Breast epithelium (tissue), 3 donors: Measurements from ENCODE around the gene TMSB4X.

Experiments
- POLR2A ChIP-seq: fragments of 450-650 bp; IDR thresholded peaks from one replicate; pipeline ENCODE4 v1.6.1; 2016; ENCODE audit warnings: antibody characterized with exemption, mild to moderate bottlenecking, moderate library complexity
- POLR2AphosphoS5 ChIP-seq, 3 donors: sonication (generic); formaldehyde crosslinking; IDR thresholded peaks; one replicate each; pipeline ENCODE4 v1.6.1; 2017; ENCODE audit warnings: antibody characterized with exemption in 3 of 3
- TF ChIP-seq, protein P1 (sequence below), 3 donors: fragments of 450-650 bp; IDR thresholded peaks; one replicate each; pipeline ENCODE4 v1.5.1; 2016 to 2017; ENCODE audit warnings: antibody characterized with exemption in 3 of 3, mild to moderate bottlenecking in 3 of 3, moderate library complexity in 3 of 3

DNA sequence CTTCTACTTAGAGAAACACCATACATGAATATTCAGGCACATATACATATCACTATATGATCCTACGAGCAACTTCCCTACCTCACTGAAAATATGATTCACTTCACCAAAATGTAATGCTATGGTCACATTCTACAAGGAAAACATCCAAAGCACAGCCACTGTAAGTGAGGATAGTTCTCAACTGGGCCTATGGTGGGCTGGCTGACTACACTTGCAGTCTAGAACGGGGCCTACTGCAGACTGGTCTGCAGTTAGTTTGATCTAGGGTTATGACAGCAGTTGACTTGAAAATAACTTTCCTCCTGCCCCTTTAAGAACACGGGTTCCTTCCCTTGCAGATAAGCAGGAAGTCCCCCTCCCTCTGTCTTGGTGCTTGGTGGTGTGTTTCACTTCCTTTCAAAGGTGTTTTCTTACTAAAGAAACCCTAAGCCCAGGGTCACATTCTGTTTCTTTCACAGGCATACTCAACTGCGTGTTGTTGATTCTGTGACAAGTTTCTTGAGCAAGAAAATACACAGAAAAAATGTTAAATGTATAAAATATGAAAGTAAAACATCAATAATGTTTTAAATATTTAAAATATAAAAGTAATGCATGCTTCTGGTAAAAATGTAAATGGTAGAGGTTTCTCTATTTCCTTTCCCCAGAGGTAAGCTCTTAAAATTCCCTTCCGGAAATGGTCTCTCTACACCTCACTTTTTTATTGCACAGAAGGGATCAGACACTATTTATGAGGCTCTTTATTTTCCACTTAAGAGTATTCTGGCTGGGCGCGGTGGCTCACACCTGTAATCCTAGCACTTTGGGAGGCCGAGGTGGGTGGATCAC, 18.0 kb upstream of the TMSB4X start:
- TF ChIP-seq, protein P1, sequence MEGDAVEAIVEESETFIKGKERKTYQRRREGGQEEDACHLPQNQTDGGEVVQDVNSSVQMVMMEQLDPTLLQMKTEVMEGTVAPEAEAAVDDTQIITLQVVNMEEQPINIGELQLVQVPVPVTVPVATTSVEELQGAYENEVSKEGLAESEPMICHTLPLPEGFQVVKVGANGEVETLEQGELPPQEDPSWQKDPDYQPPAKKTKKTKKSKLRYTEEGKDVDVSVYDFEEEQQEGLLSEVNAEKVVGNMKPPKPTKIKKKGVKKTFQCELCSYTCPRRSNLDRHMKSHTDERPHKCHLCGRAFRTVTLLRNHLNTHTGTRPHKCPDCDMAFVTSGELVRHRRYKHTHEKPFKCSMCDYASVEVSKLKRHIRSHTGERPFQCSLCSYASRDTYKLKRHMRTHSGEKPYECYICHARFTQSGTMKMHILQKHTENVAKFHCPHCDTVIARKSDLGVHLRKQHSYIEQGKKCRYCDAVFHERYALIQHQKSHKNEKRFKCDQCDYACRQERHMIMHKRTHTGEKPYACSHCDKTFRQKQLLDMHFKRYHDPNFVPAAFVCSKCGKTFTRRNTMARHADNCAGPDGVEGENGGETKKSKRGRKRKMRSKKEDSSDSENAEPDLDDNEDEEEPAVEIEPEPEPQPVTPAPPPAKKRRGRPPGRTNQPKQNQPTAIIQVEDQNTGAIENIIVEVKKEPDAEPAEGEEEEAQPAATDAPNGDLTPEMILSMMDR (IDR thresholded peaks at IDR 0.05) = no peak
- TF ChIP-seq POLR2A = no peak
- TF ChIP-seq POLR2AphosphoS5 (IDR thresholded peaks at IDR 0.05) = no peak
